Measurements from ENCODE around the gene SMAP1. TPM values are rescaled to one million over a fixed set of nuclear protein-coding genes. Genes with fewer than 3 reads are reported as not detected.

SMAP1 gene
- total RNA-seq, 4 donors from 2014 or later: 29.4 to 36.6 (median 35.8) TPM

DNA sequence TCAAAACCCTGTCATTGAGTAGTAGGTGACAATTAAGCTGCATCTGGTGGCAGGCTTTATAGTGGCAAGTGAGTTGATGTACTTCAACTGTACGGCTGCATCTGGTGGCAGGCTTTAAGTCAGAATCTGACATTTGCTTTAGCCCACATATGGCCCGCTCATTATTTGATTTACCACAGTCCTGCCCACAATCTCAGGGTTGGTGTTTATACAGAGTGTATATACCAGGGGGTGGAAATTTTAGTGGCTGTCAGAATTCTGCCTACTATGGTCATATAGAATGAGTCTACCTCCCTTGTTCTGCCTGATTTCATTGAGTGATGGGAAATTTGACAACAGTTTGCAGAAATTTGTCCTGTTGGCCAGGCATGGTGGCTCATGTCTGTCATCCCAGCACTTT is 112.3 kb downstream of the SMAP1 start:
- no peak for DNase-seq
- TF ChIP-seq, protein P1, sequence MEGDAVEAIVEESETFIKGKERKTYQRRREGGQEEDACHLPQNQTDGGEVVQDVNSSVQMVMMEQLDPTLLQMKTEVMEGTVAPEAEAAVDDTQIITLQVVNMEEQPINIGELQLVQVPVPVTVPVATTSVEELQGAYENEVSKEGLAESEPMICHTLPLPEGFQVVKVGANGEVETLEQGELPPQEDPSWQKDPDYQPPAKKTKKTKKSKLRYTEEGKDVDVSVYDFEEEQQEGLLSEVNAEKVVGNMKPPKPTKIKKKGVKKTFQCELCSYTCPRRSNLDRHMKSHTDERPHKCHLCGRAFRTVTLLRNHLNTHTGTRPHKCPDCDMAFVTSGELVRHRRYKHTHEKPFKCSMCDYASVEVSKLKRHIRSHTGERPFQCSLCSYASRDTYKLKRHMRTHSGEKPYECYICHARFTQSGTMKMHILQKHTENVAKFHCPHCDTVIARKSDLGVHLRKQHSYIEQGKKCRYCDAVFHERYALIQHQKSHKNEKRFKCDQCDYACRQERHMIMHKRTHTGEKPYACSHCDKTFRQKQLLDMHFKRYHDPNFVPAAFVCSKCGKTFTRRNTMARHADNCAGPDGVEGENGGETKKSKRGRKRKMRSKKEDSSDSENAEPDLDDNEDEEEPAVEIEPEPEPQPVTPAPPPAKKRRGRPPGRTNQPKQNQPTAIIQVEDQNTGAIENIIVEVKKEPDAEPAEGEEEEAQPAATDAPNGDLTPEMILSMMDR (IDR thresholded peaks at IDR 0.05 in 4 of 5, conservative IDR thresholded peaks at IDR 0.05 in 1 of 5): no peak
- no peak for TF ChIP-seq POLR2A (IDR thresholded peaks at IDR 0.05)
- Histone ChIP-seq H3K27ac (no peak overlapping the region), H3K36me3 (no peaks in the 10 kb centered on the region), H3K9me3 (no peaks in the 10 kb centered on the region), H3K4me1 (no peaks in the 10 kb centered on the region), H3K27me3 (no peaks in the 10 kb centered on the region), H3K4me3 (no peak overlapping the region)
- ATAC-seq: no peak
- intact Hi-C loops (cut with DNase I; ENCODE audit: low total_unique reads) (no loop called here), in situ Hi-C loops (cut with MboI; ENCODE audit: low sequenced_read_pairs in 4 of 4) (no loop called here)

DNA sequence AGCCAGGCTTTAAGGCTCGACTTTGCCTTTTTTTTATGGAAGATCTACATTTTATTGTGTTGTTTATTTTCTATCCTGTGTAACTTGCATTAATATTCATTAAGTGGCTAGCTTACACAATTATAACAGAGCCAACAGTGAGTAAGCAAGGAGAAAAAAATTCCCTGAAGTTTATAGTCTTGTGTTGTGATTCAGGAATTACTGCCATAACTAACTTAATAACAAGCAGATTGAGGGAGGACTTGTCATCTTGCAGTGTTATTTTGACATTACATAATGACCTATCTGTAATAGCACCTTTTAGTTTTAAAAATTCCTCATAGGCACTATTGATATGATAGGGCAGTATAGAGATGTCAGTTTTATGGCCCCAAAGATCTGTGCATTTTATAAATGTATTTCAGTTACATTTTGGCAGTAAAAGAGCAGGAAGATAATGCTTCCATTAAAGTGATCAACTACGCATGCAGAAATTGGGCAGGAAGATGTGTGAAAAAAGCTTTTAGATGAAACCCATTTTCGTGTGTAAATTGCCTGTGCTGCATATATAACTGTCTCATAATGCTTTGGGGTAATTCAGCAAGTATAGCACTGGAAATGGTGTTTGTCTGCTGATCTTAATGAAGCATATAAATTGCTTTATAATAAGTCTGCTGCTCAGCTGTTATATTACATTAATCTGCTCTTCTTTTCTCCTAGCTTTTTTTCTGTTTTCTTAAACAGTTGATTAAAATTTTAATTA is 123.0 kb downstream of the SMAP1 start:
- Histone ChIP-seq H3K27me3 (no peaks in the 10 kb centered on the region), H3K4me3 (no peak overlapping the region), H3K27ac (no peak overlapping the region), H3K36me3 (no peaks in the 10 kb centered on the region), H3K9me3 (no peaks in the 10 kb centered on the region), H3K4me1 (no peaks in the 10 kb centered on the region)
- DNase-seq: no peak
- intact Hi-C loops (cut with DNase I; ENCODE audit: low total_unique reads): no loop called here
- in situ Hi-C loops (cut with MboI; ENCODE audit: low sequenced_read_pairs in 4 of 4): no loop called here
- ATAC-seq: no peak
- TF ChIP-seq POLR2A (IDR thresholded peaks at IDR 0.05): no peak
- TF ChIP-seq, protein P1 (IDR thresholded peaks at IDR 0.05 in 4 of 5, conservative IDR thresholded peaks at IDR 0.05 in 1 of 5): no peak

DNA sequence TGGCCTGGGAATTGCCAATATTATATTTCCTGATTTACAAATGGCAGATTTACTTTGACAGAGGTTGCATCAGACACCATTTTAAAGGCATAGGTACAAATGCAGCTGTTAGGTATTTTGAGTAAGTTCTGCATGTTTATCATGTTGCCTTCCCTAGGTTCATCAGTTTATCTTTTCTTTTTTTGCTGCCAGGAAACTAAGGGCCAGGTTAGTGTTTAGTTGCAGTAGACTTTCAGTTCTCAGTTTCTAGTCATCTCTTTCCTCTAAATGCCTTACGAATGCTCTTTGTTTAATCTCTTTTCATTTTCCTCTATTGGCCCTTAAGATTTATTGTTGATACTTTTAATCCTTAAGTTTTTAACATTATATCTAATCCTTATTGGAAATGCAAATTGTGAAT is 129.9 kb downstream of the SMAP1 start:
- no peak overlapping the region for H3K4me3 ChIP-seq
- TF ChIP-seq, protein P1 (IDR thresholded peaks at IDR 0.05 in 4 of 5, conservative IDR thresholded peaks at IDR 0.05 in 1 of 5): no peak
- no peak for TF ChIP-seq POLR2A (IDR thresholded peaks at IDR 0.05)
- intact Hi-C loops (cut with DNase I; ENCODE audit: low total_unique reads) (no loop called here), in situ Hi-C loops (cut with MboI; ENCODE audit: low sequenced_read_pairs in 4 of 4) (no loop called here)
- no peak overlapping the region for H3K27ac ChIP-seq
- no peak for ATAC-seq
- H3K27me3 ChIP-seq: no peaks in the 10 kb centered on the region
- no peaks in the 10 kb centered on the region for H3K4me1 ChIP-seq
- DNase-seq: no peak
- no peaks in the 10 kb centered on the region for H3K9me3 ChIP-seq
- H3K36me3 ChIP-seq: no peaks in the 10 kb centered on the region

DNA sequence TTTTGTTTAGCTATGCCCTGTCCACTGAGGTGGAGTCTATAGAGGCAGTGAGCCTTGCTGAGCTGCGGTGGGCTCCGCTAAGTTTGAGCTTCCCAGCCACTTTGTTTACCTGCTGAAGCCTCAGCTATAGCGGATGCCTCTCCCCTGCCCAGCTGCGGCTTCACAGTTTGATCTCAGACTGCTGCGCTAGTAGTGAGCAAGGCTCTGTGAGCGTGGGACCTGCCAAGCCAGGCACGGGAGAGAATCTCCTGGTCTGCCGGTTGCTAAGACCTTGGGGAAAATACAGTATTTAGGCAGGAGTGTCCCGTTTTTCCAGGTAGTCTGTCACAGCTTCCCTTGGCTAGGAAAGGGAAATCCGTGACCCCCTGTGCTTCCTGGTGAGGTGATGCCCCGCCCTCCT is 138.4 kb downstream of the SMAP1 start:
- H3K36me3 ChIP-seq: peaks cover 0 to 6% of the 10 kb centered on the region in 2 donors
- intact Hi-C loops (cut with DNase I; ENCODE audit: low total_unique reads) (no loop called here), in situ Hi-C loops (cut with MboI; ENCODE audit: low sequenced_read_pairs in 4 of 4) (no loop called here)
- no peak overlapping the region for H3K4me3 ChIP-seq
- TF ChIP-seq POLR2A (IDR thresholded peaks at IDR 0.05): no peak
- TF ChIP-seq, protein P1 (IDR thresholded peaks at IDR 0.05 in 4 of 5, conservative IDR thresholded peaks at IDR 0.05 in 1 of 5): no peak
- no peaks in the 10 kb centered on the region for H3K4me1 ChIP-seq
- H3K27ac ChIP-seq: no peak overlapping the region
- ATAC-seq: no peak
- no peaks in the 10 kb centered on the region for H3K27me3 ChIP-seq
- H3K9me3 ChIP-seq: no peaks in the 10 kb centered on the region
- no peak for DNase-seq

DNA sequence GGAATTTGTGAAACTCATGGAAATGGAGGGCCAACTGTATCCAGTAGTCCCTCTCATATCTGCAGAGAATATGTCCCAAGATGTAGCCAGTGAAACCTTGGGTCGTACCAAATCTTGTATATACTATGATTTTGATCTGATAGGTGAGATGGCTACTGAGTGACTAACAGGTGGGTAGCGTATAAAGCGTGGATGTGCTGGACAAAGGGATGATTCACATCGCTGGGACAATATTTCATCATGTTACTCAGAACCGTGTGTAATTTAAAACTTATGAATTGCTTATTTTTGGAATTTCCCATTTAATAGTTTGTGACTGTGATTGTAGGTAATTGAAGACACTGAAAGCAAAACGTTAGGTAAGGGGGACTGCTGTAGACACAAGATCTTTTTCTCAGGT is 144.1 kb downstream of the SMAP1 start:
- DNase-seq (no peak), ATAC-seq (no peak)
- TF ChIP-seq, protein P1 (IDR thresholded peaks at IDR 0.05 in 4 of 5, conservative IDR thresholded peaks at IDR 0.05 in 1 of 5): no peak
- no peak for TF ChIP-seq POLR2A (IDR thresholded peaks at IDR 0.05)
- Histone ChIP-seq H3K36me3 (no peaks in the 10 kb centered on the region), H3K27me3 (no peaks in the 10 kb centered on the region), H3K4me3 (no peak overlapping the region), H3K4me1 (peaks cover 11 to 13% of the 10 kb centered on the region in 2 donors), H3K9me3 (no peaks in the 10 kb centered on the region), H3K27ac (no peak overlapping the region)
- intact Hi-C loops (cut with DNase I; ENCODE audit: low total_unique reads) (no loop called here), in situ Hi-C loops (cut with MboI; ENCODE audit: low sequenced_read_pairs in 4 of 4) (no loop called here)
